Psoas muscle (tissue), 8 donors: Measurements from ENCODE around the gene CUL5. TPM values are rescaled to one million over a fixed set of nuclear protein-coding genes. Genes with fewer than 3 reads are reported as not detected.

Experiments
- ATAC-seq, 4 donors: fragments of 200-7000 bp; cut with Tn5 transposase; one replicate each; pipeline ENCODE4 v1.9.1; 2020; ENCODE audit warnings: moderate library complexity in 3 of 4, mild to moderate bottlenecking in 2 of 4
- DNase-seq, 2 donors: peaks; one replicate each; pipeline ENCODE4 v3.0.0-alpha.2; 2020
- H3K27ac ChIP-seq: fragments of 200-600 bp; one replicate; pipeline ENCODE4 v1.8.0; 2022
- H3K27me3 ChIP-seq, 3 donors: fragments of 200-600 bp in 1 of 3; one replicate each; pipeline versions ENCODE4 v1.6.1 to v1.8.0; 2013 to 2022; ENCODE audit warnings: low read length in 2 of 3, mild to moderate bottlenecking in 2 of 3, moderate library complexity in 1 of 3; ENCODE audit not compliant: insufficient read depth in 3 of 3
- H3K36me3 ChIP-seq, 2 donors: fragments of 200-600 bp in 1 of 2; one replicate each; pipeline versions ENCODE4 v1.6.1 to v1.8.0; 2013 to 2022; ENCODE audit warnings: low read depth in 1 of 2, mild to moderate bottlenecking in 1 of 2, moderate library complexity in 1 of 2; ENCODE audit not compliant: insufficient read depth in 1 of 2
- H3K4me1 ChIP-seq: fragments of 200-600 bp; one replicate; pipeline ENCODE4 v1.8.0; 2022
- H3K4me3 ChIP-seq: fragments of 200-600 bp; one replicate; pipeline ENCODE4 v1.8.0; 2022; ENCODE audit warnings: mild to moderate bottlenecking
- H3K9me3 ChIP-seq: fragments of 200-600 bp; one replicate; pipeline ENCODE4 v1.8.0; 2022
- CTCF ChIP-seq: fragments of 200-600 bp; IDR thresholded peaks from one replicate; pipeline ENCODE4 v1.8.0; 2022; ENCODE audit warnings: antibody characterized with exemption
- WGBS, 3 donors: extraction: QIAGEN DNeasy Blood & Tissue Kit; methylation state at CpG; one replicate each; pipeline versions ENCODE4 v1.1.6 to v1.1.7; 2013; 5-methylcytosine and 5-hydroxymethylcytosine counted together
- intact Hi-C, 2 donors: fragments of 100-400 bp; cut with DNase I; formaldehyde crosslinking; loops; one replicate each; pipeline versions ENCODE4 v1.11.0 to v1.14.2; 2022
- polyA plus RNA-seq, 3 donors: library from polyadenylated mRNA; stranded (reverse); fragments of 200-250 nt; gene quantifications; one replicate each; pipeline ENCODE4 v1.2.3, GENCODE V29; 2013
- total RNA-seq, 4 donors: library from RNA; stranded (reverse); fragmentation: NEBNext Ultra II Directional in 2 of 4; extraction: Animal tissue kit (Norgen Biotek cat#: 25700) in 2 of 4; gene quantifications; one replicate each; pipeline versions ENCODE4 v1.2.1 to v1.2.4, GENCODE V29; 2021 to 2023
- donor health status: healthy with polysubstance abuse.
- donor health status: DM: no; HTN: no; CAD: no; lungs with moderate emphysema.
- donor health status: Bipolar disorder and iron deficiency.
- donor health status: healthy.
- donor health status: DM: yes; HTN: yes; CAD: no.
- donor health status: DM: no; HTN: no; CAD: no.
- donor health status: DM: no; HTN: no; CAD: no.
- donor health status: DM: yes; HTN: yes; CAD: no.

Gene CUL5
- total and polyA plus RNA-seq, 7 donors: 10.5 to 92.2 (median 57.8) TPM

- TF ChIP-seq CTCF: peak; percentile 29
- 0 to 1% (median 1%) methylated on average over 67 to 73 of the region's 73 CpGs for WGBS, 3 donors
- intact Hi-C loops: loop anchor here (5.0 kb wide), 2 partner anchors 101 to 541 kb away; partner anchors contain the start of genes ATM (in 2 of the 2) and NPAT (in 2 of the 2)
- peak; percentile 91 to 95 (median 94) for ATAC-seq
- no peaks in the 10 kb centered on the region for H3K27me3 ChIP-seq
- peak within 1 kb of the TSS; percentile 87 for H3K4me3 ChIP-seq
- H3K27ac ChIP-seq: peak within 1 kb of the TSS; percentile 95
- DNase-seq: peak; percentile 99
- peaks cover 34% of the 10 kb centered on the region for H3K4me1 ChIP-seq
- H3K36me3 ChIP-seq: no peaks in the 10 kb centered on the region
- no peaks in the 10 kb centered on the region for H3K9me3 ChIP-seq
Observed at GRCh38 chr11:108121274-108122155, 112.8 kb downstream of the CUL5 start, which contains the start of gene ACAT1. TSS of gene ACAT1 (plus strand) at chr11:108121567. CDS start at chr11:108121607, 40 bp downstream.

GRCh38 chr11:108122166-108122628 is 113.5 kb downstream of the CUL5 start:
- intact Hi-C loops: loop anchor here (5.0 kb wide), 2 partner anchors 100 to 540 kb away; partner anchors contain the start of genes ATM (in 2 of the 2) and NPAT (in 2 of the 2)
- DNase-seq: no peak
- H3K27me3 ChIP-seq: no peaks in the 10 kb centered on the region
- H3K4me3 ChIP-seq: peak overlapping the region; percentile 87
- peaks cover 0 to under 1% of the 10 kb centered on the region in 2 donors for H3K36me3 ChIP-seq
- H3K9me3 ChIP-seq: no peaks in the 10 kb centered on the region
- TF ChIP-seq CTCF: no peak
- H3K4me1 ChIP-seq: peaks cover 33% of the 10 kb centered on the region
- peak; percentile 44 to 68 (median 63) for ATAC-seq
- 13 to 21% (median 18%) methylated on average over 9 of the region's 9 CpGs for WGBS, 3 donors
- peak overlapping the region; percentile 95 for H3K27ac ChIP-seq

DNA sequence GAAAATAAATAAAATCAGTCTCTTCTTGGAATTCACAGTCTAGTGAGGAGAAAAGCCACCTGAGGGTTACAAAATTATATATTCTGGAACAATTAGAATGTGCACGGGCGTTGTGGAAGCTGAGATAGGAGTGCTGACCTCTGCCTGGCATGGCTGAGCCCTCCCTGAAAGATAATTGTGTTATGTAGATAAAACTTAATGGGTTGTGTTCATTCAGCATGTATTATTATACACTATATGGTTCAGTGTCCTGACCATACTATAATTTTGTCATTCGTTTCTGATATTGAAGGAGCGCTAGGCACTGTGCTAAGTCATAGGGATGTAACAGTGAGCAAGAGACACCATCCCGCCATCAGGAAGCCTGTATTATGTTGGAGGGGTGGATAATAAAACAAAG is 116.4 kb downstream of the CUL5 start:
- peaks cover 42% of the 10 kb centered on the region for H3K4me1 ChIP-seq
- ATAC-seq (no peak), DNase-seq (no peak)
- TF ChIP-seq CTCF: no peak
- H3K27ac ChIP-seq: peak overlapping the region; percentile 95
- H3K36me3 ChIP-seq: peaks cover 0 to 17% of the 10 kb centered on the region in 2 donors
- H3K27me3 ChIP-seq: no peaks in the 10 kb centered on the region
- WGBS, 3 donors: 83 to 90% (median 84%) methylated on average over 5 of the region's 5 CpGs
- intact Hi-C loops: no loop called here
- H3K4me3 ChIP-seq: no peak overlapping the region
- no peaks in the 10 kb centered on the region for H3K9me3 ChIP-seq

- intact Hi-C loops: no loop called here
Observed at GRCh38 chr11:108128772-108129171, 120.1 kb downstream of the CUL5 start.

More at GRCh38 chr11:108128772-108129171, 120.1 kb downstream of the CUL5 start:
- DNase-seq (no peak), ATAC-seq (no peak)
- Histone ChIP-seq H3K4me3 (no peak overlapping the region), H3K27ac (peak overlapping the region; percentile 47), H3K9me3 (no peaks in the 10 kb centered on the region), H3K36me3 (peaks cover 2 to 44% of the 10 kb centered on the region in 2 donors), H3K27me3 (no peaks in the 10 kb centered on the region), H3K4me1 (peaks cover 49% of the 10 kb centered on the region)
- WGBS, 3 donors: 97 to 98% (median 97%) methylated on average over 2 of the region's 2 CpGs
- TF ChIP-seq CTCF: no peak
